Astrocyte (in vitro differentiated cells and primary cell): ENCODE data around the gene PP2D1.
"Not testable (repeated sequence)": the region's sequence is repeated elsewhere in the genome, so short reads cannot be mapped to it uniquely, and the experiment has no call there.

Experiments used
- EZH2 ChIP-seq: IDR thresholded peaks from 2 replicates; pipeline ENCODE4 v1.6.1; 2012; ENCODE audit warnings: mild to moderate bottlenecking, low read length, inconsistent platforms; ENCODE audit not compliant: insufficient read depth
- TF ChIP-seq, protein P1 (sequence below): IDR thresholded peaks from 2 replicates; pipeline ENCODE4 v1.5.1; 2011; ENCODE audit warnings: low read depth, mild to moderate bottlenecking, inconsistent platforms, low read length, moderate library complexity; ENCODE audit not compliant: insufficient read depth

DNA sequence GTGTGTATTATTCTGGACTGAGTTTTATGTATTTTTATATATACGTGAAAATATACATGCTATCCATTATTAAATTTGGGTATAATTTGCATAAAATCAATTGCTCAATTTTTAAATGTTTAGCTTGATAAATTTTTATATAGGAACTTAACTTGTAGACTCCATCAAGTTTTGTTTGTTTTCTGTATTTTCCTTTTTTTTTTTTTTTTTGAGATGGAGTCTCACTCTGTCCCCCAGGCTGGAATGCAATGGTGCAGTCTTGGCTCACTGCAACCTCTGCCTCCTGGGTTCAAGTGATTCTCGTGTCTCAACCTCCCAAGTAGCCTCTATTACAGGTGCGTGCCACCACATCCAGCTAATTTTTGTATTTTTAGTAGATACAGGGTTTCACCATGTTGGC lies 4.0 kb upstream of the PP2D1 start:
- TF ChIP-seq, protein P1, sequence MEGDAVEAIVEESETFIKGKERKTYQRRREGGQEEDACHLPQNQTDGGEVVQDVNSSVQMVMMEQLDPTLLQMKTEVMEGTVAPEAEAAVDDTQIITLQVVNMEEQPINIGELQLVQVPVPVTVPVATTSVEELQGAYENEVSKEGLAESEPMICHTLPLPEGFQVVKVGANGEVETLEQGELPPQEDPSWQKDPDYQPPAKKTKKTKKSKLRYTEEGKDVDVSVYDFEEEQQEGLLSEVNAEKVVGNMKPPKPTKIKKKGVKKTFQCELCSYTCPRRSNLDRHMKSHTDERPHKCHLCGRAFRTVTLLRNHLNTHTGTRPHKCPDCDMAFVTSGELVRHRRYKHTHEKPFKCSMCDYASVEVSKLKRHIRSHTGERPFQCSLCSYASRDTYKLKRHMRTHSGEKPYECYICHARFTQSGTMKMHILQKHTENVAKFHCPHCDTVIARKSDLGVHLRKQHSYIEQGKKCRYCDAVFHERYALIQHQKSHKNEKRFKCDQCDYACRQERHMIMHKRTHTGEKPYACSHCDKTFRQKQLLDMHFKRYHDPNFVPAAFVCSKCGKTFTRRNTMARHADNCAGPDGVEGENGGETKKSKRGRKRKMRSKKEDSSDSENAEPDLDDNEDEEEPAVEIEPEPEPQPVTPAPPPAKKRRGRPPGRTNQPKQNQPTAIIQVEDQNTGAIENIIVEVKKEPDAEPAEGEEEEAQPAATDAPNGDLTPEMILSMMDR: not testable (repeated sequence)
- not testable (repeated sequence) for TF ChIP-seq EZH2
